GM19239 (cell line): ENCODE data around the gene RAD9A.
A peak's percentile ranks its signal among the peaks of the same experiment; 100 is the strongest.

Experiments used
- DNase-seq: peaks from one replicate; pipeline ENCODE4 v3.0.0; 2011; ENCODE audit warnings: low spot score; ENCODE audit not compliant: insufficient read length
- FAIRE-seq: peaks from 2 replicates; lab custom pipeline; 2011; peaks lifted over from hg19 to GRCh38; lab: Jason Lieb, UNC

RAD9A gene

DNA sequence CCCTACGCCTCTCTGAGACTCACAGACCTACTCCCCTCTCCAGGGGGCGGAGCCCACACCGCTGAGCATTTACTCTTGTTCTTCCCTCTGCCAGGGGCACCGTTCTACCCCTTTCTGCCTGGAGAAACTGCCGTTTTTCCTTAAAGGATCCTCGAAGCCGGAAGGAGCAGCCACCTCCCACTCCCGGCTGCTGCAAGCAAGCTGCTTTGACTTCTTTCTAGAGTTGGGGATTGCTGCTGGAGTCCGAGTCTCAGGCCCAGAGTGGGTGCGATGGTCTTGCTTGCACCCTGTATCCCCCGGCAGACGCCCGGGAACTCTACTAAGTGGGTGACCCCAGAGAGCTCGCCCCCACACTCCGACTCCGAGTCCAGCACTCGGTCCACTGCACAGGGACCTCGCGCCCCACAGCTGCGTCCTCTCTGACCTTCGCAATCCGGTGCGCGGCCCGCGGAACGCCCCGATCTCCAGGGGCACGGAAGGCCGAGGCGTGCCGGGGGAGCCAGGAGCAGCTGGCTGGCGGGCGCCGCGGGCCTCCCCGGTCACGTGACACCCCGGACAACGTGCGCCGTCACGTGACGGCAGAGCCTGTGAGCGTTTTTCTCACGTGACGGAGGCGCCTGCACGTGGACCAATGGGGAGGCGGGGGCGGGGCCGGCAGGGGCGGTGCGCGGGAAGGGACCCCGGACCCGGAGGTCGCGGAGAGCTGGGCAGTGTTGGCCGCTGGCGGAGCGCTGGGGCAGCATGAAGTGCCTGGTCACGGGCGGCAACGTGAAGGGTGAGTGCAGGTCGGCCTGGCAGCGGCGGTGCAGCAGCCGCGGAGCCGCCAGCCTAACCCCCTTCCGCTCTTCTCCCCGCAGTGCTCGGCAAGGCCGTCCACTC is at the start of gene RAD9A:
Gene RAD9A (plus strand): TSS at position 683 of the 879 bp plus-strand sequence. CDS start 59 bp downstream, at position 742.
- FAIRE-seq (peak; percentile 78), DNase-seq (peak; percentile 98)

DNA sequence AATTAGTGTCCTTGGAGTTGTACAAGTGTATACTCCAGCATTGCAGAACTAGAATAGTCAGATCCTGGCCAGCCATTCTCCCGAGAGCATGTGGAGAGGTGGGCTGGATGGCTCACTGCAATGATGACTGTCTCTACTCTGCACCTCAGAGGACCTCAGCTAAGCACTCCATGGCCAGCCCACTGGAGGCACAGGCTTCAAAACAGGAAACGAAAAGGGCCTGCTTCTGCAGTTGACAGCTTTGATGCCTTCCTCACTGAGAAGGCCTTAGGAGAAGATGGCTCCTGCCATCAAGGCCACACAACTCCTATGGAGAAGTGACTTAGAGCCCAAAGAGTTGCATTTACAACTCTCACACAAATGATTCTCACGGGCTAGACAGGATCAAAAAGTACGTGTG is 47.5 kb upstream of the RAD9A start:
- FAIRE-seq = no peak

GRCh38 chr11:67345247-67345919 is 46.4 kb upstream of the RAD9A start:
- DNase-seq (no peak), FAIRE-seq (peak; percentile 26)

More for the DNA sequence above, 47.5 kb upstream of the RAD9A start:
- DNase-seq = no peak

DNA sequence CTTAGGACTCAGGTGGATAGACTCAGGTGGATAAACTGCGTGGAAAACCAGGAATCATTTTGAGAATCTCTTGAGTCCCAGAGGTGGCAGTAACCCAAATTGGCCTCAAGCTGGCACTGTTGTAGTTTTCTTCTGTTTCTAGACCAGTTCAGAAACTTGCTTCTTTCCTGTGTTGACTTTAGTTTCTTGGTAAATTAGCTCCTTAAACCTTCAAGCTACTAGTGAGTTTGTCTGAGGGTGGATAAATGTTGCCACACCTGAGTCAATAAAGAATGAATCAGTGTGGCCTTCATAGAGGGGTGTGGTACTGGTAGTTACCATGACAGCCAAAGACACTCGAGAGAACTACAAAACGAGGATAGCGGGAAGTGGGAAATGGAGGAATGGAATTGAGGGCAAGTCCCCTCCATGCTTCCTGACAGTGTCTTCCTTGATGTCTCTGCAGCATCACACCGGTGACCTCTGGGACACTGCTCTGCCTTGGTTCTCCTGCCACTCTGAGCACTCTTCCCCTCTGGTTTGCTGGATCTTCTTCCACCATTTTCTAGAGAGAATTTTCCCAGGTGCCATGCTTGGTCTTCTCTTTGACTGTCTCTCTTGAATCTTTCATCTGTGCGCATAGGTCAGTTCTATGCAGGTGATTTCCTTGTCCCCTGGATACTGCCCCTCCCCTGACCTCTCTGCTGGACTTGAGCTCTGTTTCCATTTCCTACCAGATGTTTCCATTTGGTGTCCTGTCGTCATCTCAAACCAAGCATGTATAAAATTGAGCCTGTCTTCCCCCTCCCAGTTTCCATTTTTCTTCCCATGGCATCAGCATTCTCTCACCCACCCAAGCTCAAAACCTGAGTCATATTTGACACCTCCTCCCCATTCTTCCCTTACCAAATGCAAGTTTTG is 45.6 kb upstream of the RAD9A start:
- DNase-seq (no peak), FAIRE-seq (peak; percentile 86)

GRCh38 chr11:67347964-67348749 is 43.6 kb upstream of the RAD9A start:
- DNase-seq (no peak), FAIRE-seq (no peak)

- DNase-seq (no peak), FAIRE-seq (no peak)
These were observed 42.8 kb upstream of the RAD9A start for GRCh38 chr11:67349036-67349435.

DNA sequence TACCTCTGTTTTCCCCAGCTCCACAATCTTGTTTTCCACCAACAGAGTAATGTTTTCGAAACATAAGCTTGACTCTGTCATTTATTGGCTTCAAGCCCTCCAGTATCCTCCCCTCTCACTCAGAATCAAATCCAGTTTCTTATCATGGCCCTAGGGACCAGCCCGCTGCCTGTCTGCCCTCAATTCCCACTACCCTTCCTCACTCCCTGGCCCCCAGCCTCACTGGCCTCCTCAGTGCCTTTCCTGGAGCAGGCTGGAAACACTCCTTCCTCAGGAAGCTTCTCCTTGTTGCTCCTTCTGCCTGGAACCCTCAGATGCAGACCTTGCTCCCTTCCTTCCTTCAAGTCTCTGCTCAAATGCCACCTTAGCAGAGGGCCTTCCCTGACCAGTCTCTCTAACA is 42.3 kb upstream of the RAD9A start:
- DNase-seq = no peak
- no peak for FAIRE-seq

DNA sequence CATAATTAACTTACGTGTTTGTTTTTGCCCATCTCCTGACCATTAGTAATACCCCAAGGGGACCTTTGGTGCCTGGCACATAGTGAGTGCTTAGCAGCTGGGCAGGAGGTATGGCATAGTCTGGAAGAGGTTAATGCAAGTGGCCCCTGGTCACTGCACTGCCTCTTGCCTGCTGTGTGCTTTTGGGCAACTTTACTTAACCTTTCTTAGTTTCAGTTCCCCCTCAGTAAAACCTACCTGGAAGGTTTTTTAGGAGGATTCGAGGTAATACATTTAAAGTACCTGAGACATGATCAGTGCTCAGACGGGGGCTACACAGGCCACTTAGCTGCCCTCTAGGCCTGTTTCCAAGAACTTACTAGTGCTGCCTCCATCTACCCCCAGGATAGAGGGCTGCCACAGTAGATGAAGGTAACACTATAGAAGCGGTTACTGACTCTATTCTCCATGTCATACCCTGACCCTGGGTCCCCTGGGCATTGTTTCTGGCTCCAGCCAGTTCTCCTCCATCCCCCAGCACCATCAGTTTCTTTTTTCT is 41.8 kb upstream of the RAD9A start:
- no peak for DNase-seq
- no peak for FAIRE-seq

GRCh38 chr11:67351275-67352005 is 40.3 kb upstream of the RAD9A start:
- peak; percentile 63 for FAIRE-seq

DNA sequence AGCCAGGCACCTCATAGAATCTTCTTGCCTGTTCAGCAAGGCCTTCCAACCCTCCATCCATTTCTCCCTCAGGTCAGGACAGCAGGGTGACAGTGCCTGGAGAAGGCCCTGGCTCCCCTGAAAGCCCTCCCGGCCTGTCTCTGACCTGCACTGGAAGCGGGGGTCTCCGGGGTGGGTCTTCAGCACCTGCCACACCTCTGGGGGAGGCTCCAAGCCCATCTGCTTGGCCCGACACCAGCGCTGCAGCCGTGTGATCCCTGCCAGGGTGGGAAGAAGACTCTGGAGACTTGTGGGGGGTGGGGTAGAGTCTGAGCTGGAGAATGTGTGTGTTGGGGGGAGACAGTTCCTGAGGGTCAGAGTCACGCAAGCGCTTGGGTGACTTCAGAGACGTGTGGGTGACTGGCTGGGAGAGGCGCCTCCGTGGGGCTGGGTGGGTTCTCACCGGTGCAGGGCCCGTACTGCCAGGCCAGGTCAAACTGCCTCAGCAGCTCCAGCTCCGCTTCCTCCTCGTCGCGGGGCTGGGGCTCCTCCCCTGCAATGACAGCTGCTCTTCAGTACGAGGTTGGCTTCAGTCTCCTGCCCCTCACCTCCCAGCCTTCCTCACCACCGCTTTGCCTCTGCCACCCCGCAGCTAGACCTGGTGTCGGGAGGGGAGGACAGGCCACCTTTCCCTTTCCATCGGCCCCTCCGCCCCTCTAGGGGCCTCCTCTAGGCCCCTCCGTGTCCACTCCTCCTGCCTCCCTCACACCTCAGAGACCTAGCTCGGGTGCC is 39.1 kb upstream of the RAD9A start:
- FAIRE-seq = peak; percentile 68
- no peak for DNase-seq

More at GRCh38 chr11:67351275-67352005, 40.3 kb upstream of the RAD9A start:
- DNase-seq = no peak

GRCh38 chr11:67353317-67354074 is 38.3 kb upstream of the RAD9A start, which contains the start of gene POLD4:
Gene POLD4, minus strand, starts transcription at chr11:67353546. Its CDS starts 147 bp downstream, at chr11:67353399.
- DNase-seq (peak; percentile 74), FAIRE-seq (peak; percentile 87)

- FAIRE-seq (peak; percentile 18), DNase-seq (no peak)
These were observed 37.4 kb upstream of the RAD9A start for GRCh38 chr11:67354075-67355022.

DNA sequence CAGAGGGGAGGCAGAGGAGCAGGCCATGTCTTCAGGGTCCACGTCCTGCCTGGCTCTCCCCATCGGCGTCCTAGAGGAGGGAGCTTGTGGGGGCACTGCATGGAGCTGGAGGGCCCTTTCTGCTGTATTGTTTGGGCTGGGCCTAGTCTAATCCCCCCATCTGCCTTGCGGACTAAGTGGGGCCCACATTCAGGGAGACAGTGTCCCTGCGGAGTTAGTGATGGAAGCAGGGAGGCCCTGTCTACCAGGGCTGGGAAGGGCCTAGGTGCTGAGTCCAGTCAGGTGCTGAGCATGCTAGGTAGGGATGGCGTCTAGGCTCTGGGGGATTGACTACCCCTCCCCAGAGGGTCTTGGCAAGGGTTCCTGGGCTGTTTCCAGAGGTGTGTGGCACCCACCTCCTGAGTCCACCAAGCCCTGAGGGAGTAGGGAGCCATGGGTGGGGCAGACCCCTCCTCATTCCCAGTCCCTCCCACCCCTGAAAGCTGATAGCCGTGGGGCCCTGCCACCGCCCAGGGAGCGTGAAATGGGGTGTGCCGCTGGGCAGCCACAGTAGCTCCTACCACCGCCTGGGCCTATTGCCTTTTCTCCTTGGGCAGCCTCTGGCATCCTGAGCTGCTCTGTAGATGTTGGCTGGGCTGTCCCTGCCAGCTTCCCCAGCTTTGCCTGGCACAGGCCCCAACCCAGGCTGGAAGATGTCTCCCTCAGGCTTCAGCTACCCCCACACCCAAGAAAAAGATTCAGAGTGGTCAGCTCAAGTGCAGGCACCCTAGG is 36.6 kb upstream of the RAD9A start:
- DNase-seq (no peak), FAIRE-seq (no peak)

- DNase-seq (no peak), FAIRE-seq (no peak)
These were observed 35.9 kb upstream of the RAD9A start for GRCh38 chr11:67355794-67356386.

DNA sequence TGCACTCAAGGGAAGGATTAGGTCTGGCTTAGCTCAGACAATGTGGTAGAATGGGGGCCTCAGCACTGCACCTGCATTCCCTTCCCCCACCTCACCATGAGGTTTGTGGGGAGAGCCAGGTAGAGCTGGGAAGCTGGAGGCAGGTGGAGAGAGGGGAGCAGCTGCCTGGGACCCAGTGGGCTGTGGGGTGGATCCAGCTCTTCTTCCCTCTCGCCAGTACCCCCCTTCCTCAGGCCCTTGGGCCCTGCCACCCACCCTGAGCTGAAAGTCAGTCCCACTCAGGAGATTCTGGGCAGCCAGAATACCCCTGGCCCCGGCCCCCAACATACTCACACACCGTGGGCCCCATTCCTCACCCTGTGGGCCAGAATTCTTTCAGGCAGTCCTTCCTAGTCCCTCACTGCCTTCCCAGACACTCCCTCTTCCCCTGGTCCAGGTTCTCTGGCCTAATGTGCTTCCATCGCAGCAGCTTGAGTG is 35.4 kb upstream of the RAD9A start:
- DNase-seq = no peak
- FAIRE-seq = no peak
